Caco-2 (cell line): Measurements from ENCODE around the gene CLNK. TPM values are rescaled to one million over a fixed set of nuclear protein-coding genes. Genes with fewer than 3 reads are reported as not detected.

ENCODE experiments used
- BruUV-seq: library from RNA; stranded (reverse); fragments of 400-500 nt; replicated peaks from 2 replicates; lab custom pipeline; 2021; lab: Mats Ljungman, UMichigan
- CTCF ChIA-PET: fragments of 300-600 bp; sonication (Branson Sonifier 250); formaldehyde crosslinking; loops from one replicate; lab custom pipeline; 2022; ENCODE audit warnings: antibody characterized with exemption; lab: Charles Lee
- POLR2A ChIA-PET: fragments of 300-600 bp; sonication (Branson Sonifier 250); formaldehyde crosslinking; loops from one replicate; lab custom pipeline; 2022; ENCODE audit warnings: antibody characterized with exemption; lab: Charles Lee
- DNase-seq, 2 experiments: peaks; one replicate each; pipeline versions ENCODE4 v3.0.0 to v3.0.0-alpha.2; 2020 to 2022
- H3K27me3 ChIP-seq: replicated peaks from 2 replicates; pipeline ENCODE4 v1.6.0; 2011; ENCODE audit warnings: low read length; ENCODE audit not compliant: control insufficient read depth, insufficient read depth
- H3K36me3 ChIP-seq: 2 replicates; pipeline ENCODE4 v1.5.1; 2011; ENCODE audit warnings: low read length; ENCODE audit not compliant: control insufficient read depth, insufficient read depth
- H3K4me1 ChIP-seq: fragments of 250-450 bp; sonication (Bioruptor Pico); 2 replicates; pipeline ENCODE4 v1.5.1; 2020; ENCODE audit warnings: mild to moderate bottlenecking
- H3K4me3 ChIP-seq: 2 replicates; pipeline ENCODE4 v1.5.1; 2011; ENCODE audit warnings: low read depth, mild to moderate bottlenecking, control low read depth, low read length
- H3K9me3 ChIP-seq: fragments of 250-450 bp; sonication (Bioruptor Pico); 2 replicates; pipeline ENCODE4 v1.5.1; 2020; ENCODE audit warnings: mild to moderate bottlenecking, moderate library complexity
- H3K27ac Mint-ChIP-seq: one replicate; pipeline ENCODE4 v1.8.0; 2022; ENCODE audit warnings: mixed read lengths; ENCODE audit not compliant: unreplicated experiment
- H3K27me3 Mint-ChIP-seq: one replicate; pipeline ENCODE4 v1.8.0; 2022; ENCODE audit warnings: mixed read lengths; ENCODE audit not compliant: insufficient read depth, unreplicated experiment
- H3K36me3 Mint-ChIP-seq: one replicate; pipeline ENCODE4 v1.8.0; 2022; ENCODE audit warnings: mild to moderate bottlenecking, mixed read lengths; ENCODE audit not compliant: insufficient read depth, unreplicated experiment
- H3K4me1 Mint-ChIP-seq: one replicate; pipeline ENCODE4 v1.8.0; 2022; ENCODE audit warnings: low read depth, mixed read lengths; ENCODE audit not compliant: unreplicated experiment
- H3K4me3 Mint-ChIP-seq: one replicate; pipeline ENCODE4 v1.8.0; 2022; ENCODE audit warnings: mild to moderate bottlenecking, moderate library complexity, mixed read lengths; ENCODE audit not compliant: unreplicated experiment
- H3K9me3 Mint-ChIP-seq: one replicate; pipeline ENCODE4 v1.8.0; 2022; ENCODE audit warnings: mixed read lengths; ENCODE audit not compliant: unreplicated experiment
- intact Hi-C: fragments of 100-400 bp; cut with micrococcal nuclease; formaldehyde crosslinking; loops from one replicate; pipeline ENCODE4 v1.10.0; 2022; ENCODE audit not compliant: unreplicated experiment
- total RNA-seq: library from RNA; stranded (reverse); gene quantifications from 2 replicates; pipeline ENCODE4 v1.2.3, GENCODE V29; 2022
- TF ChIP-seq, protein P1 (sequence below), 2 experiments: fragments of 200-600 bp in 1 of 2; IDR thresholded peaks; 1 replicate in 1 of 2; 2 replicates in 1 of 2; pipeline versions ENCODE4 v1.5.1 to v1.8.0; 2011 to 2022; ENCODE audit warnings: antibody characterized with exemption in 1 of 2, control low read depth in 1 of 2, inconsistent platforms in 1 of 2, low read depth in 1 of 2, low read length in 1 of 2, mild to moderate bottlenecking in 1 of 2, moderate library complexity in 1 of 2; ENCODE audit not compliant: insufficient read depth in 1 of 2, severe bottlenecking in 1 of 2, unreplicated experiment in 1 of 2

CLNK gene
- total RNA-seq, 1 experiment from 2014 or later: not detected

DNA sequence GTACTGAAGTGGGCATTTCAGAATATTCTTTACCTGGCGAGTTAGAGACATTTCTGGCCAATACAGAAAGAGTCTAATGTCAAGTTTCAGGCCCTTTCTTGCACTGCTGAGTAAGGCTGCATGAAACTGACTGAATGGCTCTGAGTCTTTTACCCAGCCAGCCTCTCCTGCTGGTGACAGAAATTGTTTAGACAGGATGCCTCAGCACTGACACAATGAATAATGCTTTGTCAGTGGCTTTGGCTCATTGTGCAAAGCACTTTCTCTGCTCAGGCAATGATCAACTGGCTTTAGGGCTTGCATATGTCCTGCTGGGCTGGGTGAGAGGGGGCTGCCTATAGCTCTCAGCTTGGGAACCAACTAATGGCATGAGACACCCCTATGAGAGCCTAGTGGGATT is 45.5 kb downstream of the CLNK start:
- no peak overlapping the region for H3K4me3 ChIP-seq
- no peaks in the 10 kb centered on the region for H3K27me3 ChIP-seq
- H3K4me1 ChIP-seq: no peaks in the 10 kb centered on the region
- H3K4me1 Mint-ChIP-seq: peaks cover 11% of the 10 kb centered on the region
- no peaks in the 10 kb centered on the region for H3K9me3 Mint-ChIP-seq
- no peak overlapping the region for H3K4me3 Mint-ChIP-seq
- BruUV-seq: no TSS peak
- POLR2A ChIA-PET: no interaction called here
- no peaks in the 10 kb centered on the region for H3K36me3 Mint-ChIP-seq
- no peaks in the 10 kb centered on the region for H3K36me3 ChIP-seq
- H3K27me3 Mint-ChIP-seq: no peaks in the 10 kb centered on the region
- H3K9me3 ChIP-seq: no peaks in the 10 kb centered on the region
- TF ChIP-seq, protein P1, sequence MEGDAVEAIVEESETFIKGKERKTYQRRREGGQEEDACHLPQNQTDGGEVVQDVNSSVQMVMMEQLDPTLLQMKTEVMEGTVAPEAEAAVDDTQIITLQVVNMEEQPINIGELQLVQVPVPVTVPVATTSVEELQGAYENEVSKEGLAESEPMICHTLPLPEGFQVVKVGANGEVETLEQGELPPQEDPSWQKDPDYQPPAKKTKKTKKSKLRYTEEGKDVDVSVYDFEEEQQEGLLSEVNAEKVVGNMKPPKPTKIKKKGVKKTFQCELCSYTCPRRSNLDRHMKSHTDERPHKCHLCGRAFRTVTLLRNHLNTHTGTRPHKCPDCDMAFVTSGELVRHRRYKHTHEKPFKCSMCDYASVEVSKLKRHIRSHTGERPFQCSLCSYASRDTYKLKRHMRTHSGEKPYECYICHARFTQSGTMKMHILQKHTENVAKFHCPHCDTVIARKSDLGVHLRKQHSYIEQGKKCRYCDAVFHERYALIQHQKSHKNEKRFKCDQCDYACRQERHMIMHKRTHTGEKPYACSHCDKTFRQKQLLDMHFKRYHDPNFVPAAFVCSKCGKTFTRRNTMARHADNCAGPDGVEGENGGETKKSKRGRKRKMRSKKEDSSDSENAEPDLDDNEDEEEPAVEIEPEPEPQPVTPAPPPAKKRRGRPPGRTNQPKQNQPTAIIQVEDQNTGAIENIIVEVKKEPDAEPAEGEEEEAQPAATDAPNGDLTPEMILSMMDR (IDR thresholded peaks at IDR 0.05; ENCODE audit: insufficient read depth in 1 of 2, low read depth in 1 of 2, low read length in 1 of 2, severe bottlenecking in 1 of 2, unreplicated experiment in 1 of 2): no peak
- DNase-seq: no peak
- CTCF ChIA-PET: no interaction called here
- no peak overlapping the region for H3K27ac Mint-ChIP-seq
- intact Hi-C loops: no loop called here

DNA sequence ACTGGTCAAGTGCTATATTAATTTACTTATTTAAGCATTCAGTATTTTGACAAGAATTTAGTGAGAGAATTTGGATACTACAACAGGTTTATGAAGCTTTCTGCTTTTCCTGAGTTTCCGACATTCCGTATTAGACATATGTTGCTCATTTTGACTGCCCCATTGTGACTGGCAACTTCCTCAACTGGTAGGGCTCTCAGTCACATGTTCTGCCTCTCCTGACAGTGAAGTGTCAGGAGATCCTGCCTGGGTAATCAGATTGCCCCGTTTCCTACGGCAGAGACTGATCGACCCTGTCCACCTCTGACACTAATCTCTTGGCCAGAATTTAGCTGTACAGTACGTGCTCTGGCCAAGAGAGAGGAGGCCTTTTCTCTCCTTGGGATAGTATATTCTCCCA is 49.5 kb downstream of the CLNK start:
- no peaks in the 10 kb centered on the region for H3K36me3 Mint-ChIP-seq
- H3K9me3 ChIP-seq: no peaks in the 10 kb centered on the region
- no TSS peak for BruUV-seq
- no peak for DNase-seq
- no peak overlapping the region for H3K27ac Mint-ChIP-seq
- CTCF ChIA-PET: no interaction called here
- no peaks in the 10 kb centered on the region for H3K36me3 ChIP-seq
- H3K4me3 ChIP-seq: no peak overlapping the region
- no peaks in the 10 kb centered on the region for H3K9me3 Mint-ChIP-seq
- H3K4me1 ChIP-seq: no peaks in the 10 kb centered on the region
- no peaks in the 10 kb centered on the region for H3K27me3 ChIP-seq
- intact Hi-C loops: no loop called here
- TF ChIP-seq, protein P1 (IDR thresholded peaks at IDR 0.05; ENCODE audit: insufficient read depth in 1 of 2, low read depth in 1 of 2, low read length in 1 of 2, severe bottlenecking in 1 of 2, unreplicated experiment in 1 of 2): no peak
- H3K4me1 Mint-ChIP-seq: peaks cover 5% of the 10 kb centered on the region
- POLR2A ChIA-PET: no interaction called here
- H3K27me3 Mint-ChIP-seq: no peaks in the 10 kb centered on the region
- H3K4me3 Mint-ChIP-seq: no peak overlapping the region

DNA sequence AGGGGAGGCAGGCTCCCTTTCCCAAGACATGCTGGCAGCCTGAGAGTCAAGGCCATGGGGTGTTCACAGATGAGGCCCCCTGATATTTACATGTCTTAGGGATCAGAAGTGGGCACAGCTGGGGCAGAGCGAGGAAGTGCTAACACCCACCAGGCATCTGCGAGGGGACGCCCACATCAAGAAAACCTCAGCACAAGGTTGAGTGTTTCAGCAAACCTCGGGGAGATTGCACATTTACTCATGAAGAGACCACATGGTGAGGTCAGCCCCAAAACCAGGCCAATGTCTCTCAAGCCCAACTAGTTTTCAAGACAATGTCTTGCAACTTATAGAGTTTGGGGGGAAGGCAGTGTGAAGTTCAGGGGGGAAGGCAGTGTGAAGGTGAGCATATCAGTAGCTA is 55.2 kb downstream of the CLNK start:
- intact Hi-C loops: no loop called here
- H3K4me3 ChIP-seq: no peak overlapping the region
- Mint-ChIP-seq H3K27ac (no peak overlapping the region), H3K4me1 (peaks cover 11% of the 10 kb centered on the region), H3K36me3 (no peaks in the 10 kb centered on the region), H3K27me3 (no peaks in the 10 kb centered on the region), H3K9me3 (peaks cover 11% of the 10 kb centered on the region), H3K4me3 (no peak overlapping the region)
- no peaks in the 10 kb centered on the region for H3K36me3 ChIP-seq
- no peak for DNase-seq
- CTCF ChIA-PET: no interaction called here
- no TSS peak for BruUV-seq
- no peaks in the 10 kb centered on the region for H3K27me3 ChIP-seq
- H3K4me1 ChIP-seq: peaks cover 10% of the 10 kb centered on the region
- no peaks in the 10 kb centered on the region for H3K9me3 ChIP-seq
- TF ChIP-seq, protein P1 (IDR thresholded peaks at IDR 0.05; ENCODE audit: insufficient read depth in 1 of 2, low read depth in 1 of 2, low read length in 1 of 2, severe bottlenecking in 1 of 2, unreplicated experiment in 1 of 2): no peak
- POLR2A ChIA-PET: no interaction called here
